H9 (cell line): Measurements from ENCODE around the gene CDH4. TPM values are rescaled to one million over a fixed set of nuclear protein-coding genes. Genes with fewer than 3 reads are reported as not detected.

ENCODE experiments used
- DNase-seq: peaks from one replicate; pipeline ENCODE4 v3.0.0-alpha.2; 2017
- H2AFZ ChIP-seq: one replicate; pipeline ENCODE4 v1.6.1; 2013; ENCODE audit warnings: mild to moderate bottlenecking, low read length, control low read depth, moderate library complexity
- H2AK5ac ChIP-seq: 2 replicates; pipeline ENCODE4 v1.6.1; 2013; ENCODE audit warnings: low read length, control low read depth, mixed read lengths; ENCODE audit not compliant: insufficient read length
- H2BK120ac ChIP-seq: one replicate; pipeline ENCODE4 v1.6.1; 2013; ENCODE audit warnings: low read depth, mild to moderate bottlenecking, low read length, control low read depth, inconsistent platforms; ENCODE audit not compliant: poor library complexity, severe bottlenecking
- H2BK12ac ChIP-seq: 2 replicates; pipeline ENCODE4 v1.6.1; 2013; ENCODE audit warnings: low read length, control low read depth, mixed read lengths, low read depth; ENCODE audit not compliant: insufficient read length
- H2BK15ac ChIP-seq: 2 replicates; pipeline ENCODE4 v1.6.1; 2013; ENCODE audit warnings: low read depth, low read length, control low read depth
- H2BK20ac ChIP-seq: one replicate; pipeline ENCODE4 v1.6.1; 2013; ENCODE audit warnings: low read depth, mild to moderate bottlenecking, low read length, control low read depth, inconsistent platforms; ENCODE audit not compliant: poor library complexity, severe bottlenecking
- H2BK5ac ChIP-seq: 2 replicates; pipeline ENCODE4 v1.6.1; 2013; ENCODE audit warnings: low read length, control low read depth, mixed read lengths; ENCODE audit not compliant: insufficient read length
- H3K14ac ChIP-seq: 2 replicates; pipeline ENCODE4 v1.6.1; 2013; ENCODE audit warnings: low read length, control low read depth; ENCODE audit not compliant: insufficient read depth
- H3K18ac ChIP-seq: 2 replicates; pipeline ENCODE4 v1.6.1; 2013; ENCODE audit warnings: low read depth, mild to moderate bottlenecking, mixed read lengths, low read length, control low read depth; ENCODE audit not compliant: insufficient read length
- H3K23ac ChIP-seq: 2 replicates; pipeline ENCODE4 v1.6.1; 2013; ENCODE audit warnings: low read length, control low read depth, mixed read lengths, low read depth; ENCODE audit not compliant: insufficient read length
- H3K23me2 ChIP-seq: 2 replicates; pipeline ENCODE4 v1.6.1; 2013; ENCODE audit warnings: low read depth, mild to moderate bottlenecking, mixed read lengths, low read length, control low read depth; ENCODE audit not compliant: insufficient read length, poor library complexity, severe bottlenecking
- H3K27ac ChIP-seq: 2 replicates; pipeline ENCODE4 v1.5.1; 2013; ENCODE audit warnings: low read length, control low read depth, mixed read lengths, low read depth; ENCODE audit not compliant: insufficient read length
- H3K27me3 ChIP-seq: 2 replicates; pipeline ENCODE4 v1.6.1; 2013; ENCODE audit warnings: low read length, control low read depth, inconsistent platforms; ENCODE audit not compliant: insufficient read depth
- H3K4ac ChIP-seq: 2 replicates; pipeline ENCODE4 v1.6.1; 2013; ENCODE audit warnings: low read depth, mild to moderate bottlenecking, control low read depth, inconsistent platforms, low read length, moderate library complexity
- H3K4me1 ChIP-seq: 2 replicates; pipeline ENCODE4 v1.6.1; 2013; ENCODE audit warnings: low read length, control low read depth, inconsistent platforms; ENCODE audit not compliant: insufficient read depth
- H3K4me2 ChIP-seq: 2 replicates; pipeline ENCODE4 v1.6.1; 2013; ENCODE audit warnings: low read length, control low read depth, mixed read lengths; ENCODE audit not compliant: insufficient read length, insufficient read depth
- H3K56ac ChIP-seq: 2 replicates; pipeline ENCODE4 v1.6.1; 2013; ENCODE audit warnings: low read depth, mild to moderate bottlenecking, mixed read lengths, low read length, control low read depth; ENCODE audit not compliant: insufficient read length
- H3K79me1 ChIP-seq: 2 replicates; pipeline ENCODE4 v1.6.1; 2013; ENCODE audit warnings: low read depth, mild to moderate bottlenecking, moderate library complexity, low read length, control low read depth, inconsistent platforms; ENCODE audit not compliant: insufficient read depth, poor library complexity, severe bottlenecking
- H3K79me2 ChIP-seq: 2 replicates; pipeline ENCODE4 v1.6.1; 2013; ENCODE audit warnings: low read length, control low read depth, inconsistent platforms; ENCODE audit not compliant: insufficient read depth
- H3K9ac ChIP-seq: 2 replicates; pipeline ENCODE4 v1.6.1; 2013; ENCODE audit warnings: low read length, control low read depth, mixed read lengths; ENCODE audit not compliant: insufficient read length; ENCODE audit errors: extremely low read depth
- H3K9me3 ChIP-seq: one replicate; pipeline ENCODE4 v1.6.1; 2013; ENCODE audit warnings: low read depth, low read length, inconsistent platforms; ENCODE audit not compliant: control insufficient read depth
- H3T11ph ChIP-seq: one replicate; pipeline ENCODE4 v1.6.1; 2013; ENCODE audit warnings: mild to moderate bottlenecking, low read length, control low read depth, inconsistent platforms
- H4K20me1 ChIP-seq: one replicate; pipeline ENCODE4 v1.6.1; 2013; ENCODE audit not compliant: control insufficient read depth, insufficient read length, insufficient read depth
- H4K5ac ChIP-seq: 2 replicates; pipeline ENCODE4 v1.6.1; 2013; ENCODE audit warnings: low read depth, mild to moderate bottlenecking, mixed read lengths, low read length, control low read depth; ENCODE audit not compliant: insufficient read length
- H4K8ac ChIP-seq: replicated peaks from 2 replicates; pipeline ENCODE4 v1.6.1; 2013; ENCODE audit warnings: low read length, control low read depth, mixed read lengths, low read depth; ENCODE audit not compliant: insufficient read length
- H4K91ac ChIP-seq: 2 replicates; pipeline ENCODE4 v1.6.1; 2013; ENCODE audit warnings: low read depth, mild to moderate bottlenecking, moderate library complexity, mixed read lengths, low read length, control low read depth; ENCODE audit not compliant: insufficient read length
- H3K27ac Mint-ChIP-seq, 3 experiments: 2 replicates in 2 of 3; 3 replicates in 1 of 3; pipeline ENCODE4 v1.8.0; 2020 to 2021; ENCODE audit warnings: mixed read lengths in 3 of 3, mild to moderate bottlenecking in 1 of 3, moderate library complexity in 1 of 3
- H3K27me3 Mint-ChIP-seq: 2 replicates; pipeline ENCODE4 v1.8.0; 2021; ENCODE audit warnings: low read depth, mild to moderate bottlenecking, moderate library complexity, mixed read lengths
- H3K36me3 Mint-ChIP-seq, 3 experiments: 2 replicates in 2 of 3; 3 replicates in 1 of 3; pipeline ENCODE4 v1.8.0; 2020 to 2021; ENCODE audit warnings: low read depth in 3 of 3, mixed read lengths in 3 of 3; ENCODE audit not compliant: insufficient read depth in 1 of 3
- H3K4me1 Mint-ChIP-seq, 2 experiments: 2 replicates each; pipeline ENCODE4 v1.8.0; 2020; ENCODE audit warnings: mixed read lengths in 2 of 2
- H3K4me3 Mint-ChIP-seq, 2 experiments: 2 replicates in 1 of 2; 3 replicates in 1 of 2; pipeline ENCODE4 v1.8.0; 2020 to 2021; ENCODE audit warnings: mild to moderate bottlenecking in 2 of 2, mixed read lengths in 2 of 2, moderate library complexity in 1 of 2
- H3K9me3 Mint-ChIP-seq, 2 experiments: 2 replicates in 1 of 2; 3 replicates in 1 of 2; pipeline ENCODE4 v1.8.0; 2020; ENCODE audit warnings: mild to moderate bottlenecking in 2 of 2, mixed read lengths in 2 of 2, moderate library complexity in 1 of 2
- CTCF ChIP-seq: fragments of 200-600 bp; sonication (generic); conservative IDR thresholded peaks from 3 replicates; pipeline ENCODE4 v1.8.0; 2021; ENCODE audit warnings: antibody characterized with exemption, mild to moderate bottlenecking
- WGBS: extraction: QIAGEN DNeasy Blood & Tissue Kit; methylation state at CpG from one replicate; pipeline ENCODE4 v1.1.7; 2013; ENCODE audit warnings: missing lambda C conversion rate, low lambda C conversion rate, mixed read lengths; ENCODE audit not compliant: insufficient read length; ENCODE audit errors: extremely low coverage; 5-methylcytosine and 5-hydroxymethylcytosine counted together
- total RNA-seq: library from RNA; stranded (reverse); gene quantifications from 2 replicates; pipeline ENCODE4 v1.2.1, GENCODE V29; 2021

The CDH4 gene
- total RNA-seq, 1 experiment from 2014 or later, result 3.0 TPM

GRCh38 chr20:61360296-61360695, 108.2 kb downstream of the CDH4 start:
- Histone ChIP-seq H3K9me3 (no peaks in the 10 kb centered on the region), H3K4me1 (no peaks in the 10 kb centered on the region), H3K27me3 (peaks cover 22% of the 10 kb centered on the region; the same call in 1 of the 2 replicates), H2AK5ac (no peak overlapping the region), H3K27ac (no peak overlapping the region), H2BK5ac (no peak overlapping the region), H3K23me2 (no peaks in the 10 kb centered on the region), H3T11ph (no peak overlapping the region), H4K8ac (no peak overlapping the region), H3K9ac (no peak overlapping the region), H2BK15ac (no peak overlapping the region), H4K20me1 (no peaks in the 10 kb centered on the region), H4K5ac (no peak overlapping the region), H3K14ac (no peak overlapping the region), H3K4me2 (no peak overlapping the region), H2AFZ (no peak overlapping the region), H3K79me1 (no peaks in the 10 kb centered on the region), H2BK12ac (no peak overlapping the region), H3K18ac (no peak overlapping the region), H3K56ac (no peak overlapping the region), H4K91ac (no peak overlapping the region), H2BK120ac (no peak overlapping the region), H2BK20ac (no peak overlapping the region), H3K23ac (no peak overlapping the region), H3K4ac (no peak overlapping the region), H3K79me2 (no peaks in the 10 kb centered on the region)
- no peak overlapping the region for H3K4me3 Mint-ChIP-seq
- peaks cover 96% of the 10 kb centered on the region for H3K27me3 Mint-ChIP-seq
- no peak for TF ChIP-seq CTCF
- no peak overlapping the region for H3K27ac Mint-ChIP-seq
- WGBS, result no CpG with 5 or more reads among the region's 9 CpGs
- DNase-seq, result no peak
- peaks cover 3 to 11% of the 10 kb centered on the region in 2 experiments; a peak in 4 of 5 replicates for H3K9me3 Mint-ChIP-seq
- H3K36me3 Mint-ChIP-seq, result peaks cover 3 to 8% (median 7%) of the 10 kb centered on the region in 3 experiments; a peak in 6 of 7 replicates
- H3K4me1 Mint-ChIP-seq, result peaks cover 9% of the 10 kb centered on the region in 2 experiments
